HepG2 (cell line): ENCODE measurements around the gene ALDH3B1. TPM values are rescaled to one million over a fixed set of nuclear protein-coding genes. Genes with fewer than 3 reads are reported as not detected.

ENCODE experiments used
- ATAC-seq: fragments of 200-7000 bp; cut with Tn5 transposase; 3 replicates; pipeline ENCODE4 v1.9.1; 2020; ENCODE audit warnings: mild to moderate bottlenecking, moderate library complexity
- BruUV-seq: library from RNA; stranded (reverse); fragments of 400-500 nt; replicated peaks from 2 replicates; lab custom pipeline; 2021; lab: Mats Ljungman, UMichigan
- CTCF ChIA-PET: fragments of 300-600 bp; formaldehyde crosslinking; extraction: SDS; loops from one replicate; lab custom pipeline; 2021; ENCODE audit warnings: low total read pairs, inconsistent platforms, low intra/inter-chr PET ratio; lab: Yijun Ruan, JAX
- POLR2A ChIA-PET: fragments of 350-600 bp; sonication (Branson Sonifier 250); formaldehyde crosslinking; loops from one replicate; lab custom pipeline; 2020; ENCODE audit warnings: antibody characterized with exemption, inconsistent platforms; lab: Yijun Ruan, JAX
- DNase-seq: peaks from one replicate; pipeline ENCODE4 v3.0.0-alpha.2; 2015; ENCODE audit warnings: low spot score
- FAIRE-seq: peaks from 3 replicates; lab custom pipeline; 2011; peaks lifted over from hg19 to GRCh38; lab: Jason Lieb, UNC
- H2AFZ ChIP-seq: one replicate; pipeline ENCODE4 v1.6.1; 2011; ENCODE audit warnings: low read length, inconsistent platforms
- H3K27ac ChIP-seq: fragments of 300-600 bp; 3 replicates; pipeline ENCODE4 v1.8.0; 2011; ENCODE audit warnings: mixed run types, mild to moderate bottlenecking, mixed read lengths, low read length, inconsistent platforms; ENCODE audit not compliant: insufficient read depth; ENCODE audit errors: extremely low read length
- H3K27me3 ChIP-seq, 2 experiments: fragments of 200-600 bp in 1 of 2; 2 replicates in 1 of 2; 3 replicates in 1 of 2; pipeline versions ENCODE4 v1.6.0 to v1.8.0; 2011; ENCODE audit warnings: low read length in 2 of 2, mild to moderate bottlenecking in 2 of 2, moderate library complexity in 2 of 2, inconsistent platforms in 1 of 2; ENCODE audit not compliant: insufficient read depth in 2 of 2, control insufficient read depth in 1 of 2
- H3K36me3 ChIP-seq, 2 experiments: fragments of 200-600 bp in 1 of 2; replicated peaks in 1 of 2; 2 replicates in 1 of 2; 3 replicates in 1 of 2; pipeline versions ENCODE4 v1.5.1 to v1.8.0; 2011; ENCODE audit warnings: low read length in 2 of 2, inconsistent platforms in 1 of 2; ENCODE audit not compliant: insufficient read depth in 2 of 2, control insufficient read depth in 1 of 2
- H3K4me1 ChIP-seq: 2 replicates; pipeline ENCODE4 v1.5.1; 2012; ENCODE audit warnings: low read length, inconsistent platforms; ENCODE audit not compliant: insufficient read depth
- H3K4me2 ChIP-seq: 2 replicates; pipeline ENCODE4 v1.6.0; 2011; ENCODE audit warnings: low read depth, low read length, inconsistent platforms
- H3K4me3 ChIP-seq, 3 experiments: fragments of 200-600 bp in 1 of 3; sonication (generic), shearing (Covaris generic) in 1 of 3; replicated peaks in 1 of 3; 2 replicates each; pipeline ENCODE4 v1.5.1; 2011 to 2016; ENCODE audit warnings: low read length in 3 of 3, inconsistent platforms in 2 of 3, low read depth in 2 of 3, mild to moderate bottlenecking in 2 of 3, control low read depth in 1 of 3, mixed read lengths in 1 of 3; ENCODE audit not compliant: insufficient read depth in 1 of 3
- H3K79me2 ChIP-seq: one replicate; pipeline ENCODE4 v1.6.1; 2011; ENCODE audit warnings: low read length, inconsistent platforms; ENCODE audit not compliant: insufficient read depth
- H3K9ac ChIP-seq: 2 replicates; pipeline ENCODE4 v1.6.0; 2011; ENCODE audit warnings: mild to moderate bottlenecking, low read depth, low read length, inconsistent platforms; ENCODE audit not compliant: insufficient read depth
- H3K9me3 ChIP-seq: 2 replicates; pipeline ENCODE4 v1.5.1; 2012; ENCODE audit warnings: mild to moderate bottlenecking, low read length
- H4K20me1 ChIP-seq: 2 replicates; pipeline ENCODE4 v1.6.0; 2011; ENCODE audit warnings: inconsistent platforms, mild to moderate bottlenecking, low read length, moderate library complexity; ENCODE audit not compliant: insufficient read depth
- AGO1 ChIP-seq: fragments of 200-400 bp; formaldehyde crosslinking; IDR thresholded peaks from 2 replicates; pipeline ENCODE4 v1.6.1; 2017; ENCODE audit warnings: mild to moderate bottlenecking, low read depth, low read length, moderate library complexity; ENCODE audit not compliant: poor library complexity, severe bottlenecking
- AGO2 ChIP-seq: fragments of 200-400 bp; formaldehyde crosslinking; optimal IDR thresholded peaks from 2 replicates; pipeline ENCODE3; 2017; ENCODE audit warnings: mild to moderate bottlenecking, low read depth, low read length, moderate library complexity
- BORCS8-MEF2B ChIP-seq: sonication (generic); formaldehyde crosslinking; IDR thresholded peaks from 2 replicates; pipeline ENCODE4 v1.8.0; 2022; ENCODE audit warnings: mild to moderate bottlenecking, missing genetic modification reagents
- CTCF ChIP-seq: sonication (generic); formaldehyde crosslinking; IDR thresholded peaks from 2 replicates; pipeline ENCODE4 v1.5.0; 2020; ENCODE audit warnings: mild to moderate bottlenecking, missing genetic modification reagents, moderate library complexity
- KLF15 ChIP-seq: sonication (generic); formaldehyde crosslinking; IDR thresholded peaks from 2 replicates; pipeline ENCODE4 v1.8.1; 2023; ENCODE audit warnings: borderline replicate concordance, mild to moderate bottlenecking, inconsistent platforms, missing genetic modification reagents, mixed read lengths
- MAF1 ChIP-seq: sonication (generic); formaldehyde crosslinking; IDR thresholded peaks from 2 replicates; pipeline ENCODE4 v1.5.0; 2020; ENCODE audit warnings: missing genetic modification reagents, borderline replicate concordance
- MYC ChIP-seq: sonication (generic); formaldehyde crosslinking; IDR thresholded peaks from 2 replicates; pipeline ENCODE4 v1.9.0; 2021; ENCODE audit warnings: missing genetic modification reagents, borderline replicate concordance
- NCOA1 ChIP-seq: sonication (generic); formaldehyde crosslinking; IDR thresholded peaks from 2 replicates; pipeline ENCODE4 v1.9.0; 2021; ENCODE audit warnings: missing genetic modification reagents
- NKX3-1 ChIP-seq: sonication (generic); formaldehyde crosslinking; IDR thresholded peaks from 2 replicates; pipeline ENCODE4 v1.5.0; 2020; ENCODE audit warnings: missing genetic modification reagents
- RBFOX2 ChIP-seq: fragments of 200-400 bp; formaldehyde crosslinking; IDR thresholded peaks from 2 replicates; pipeline ENCODE4 v1.6.1; 2017; ENCODE audit warnings: low read depth, mild to moderate bottlenecking, low read length
- SAFB2 ChIP-seq: sonication (generic); formaldehyde crosslinking; IDR thresholded peaks from 2 replicates; pipeline ENCODE4 v1.5.1; 2020; ENCODE audit warnings: missing genetic modification reagents, low read depth, mild to moderate bottlenecking, borderline replicate concordance
- SIX4 ChIP-seq: sonication (generic); formaldehyde crosslinking; IDR thresholded peaks from 2 replicates; pipeline ENCODE4 v1.4.0; 2020; ENCODE audit warnings: missing genetic modification reagents
- TIGD3 ChIP-seq: sonication (generic); formaldehyde crosslinking; IDR thresholded peaks from 2 replicates; pipeline ENCODE4 v1.5.1; 2020; ENCODE audit warnings: mild to moderate bottlenecking, missing genetic modification reagents, borderline replicate concordance
- TRAFD1 ChIP-seq: sonication (generic); formaldehyde crosslinking; IDR thresholded peaks from 2 replicates; pipeline ENCODE4 v1.5.1; 2020; ENCODE audit warnings: missing genetic modification reagents, mild to moderate bottlenecking, borderline replicate concordance
- ZBTB1 ChIP-seq: sonication (generic); formaldehyde crosslinking; IDR thresholded peaks from 2 replicates; pipeline ENCODE4 v1.4.0; 2020; ENCODE audit warnings: missing genetic modification reagents, borderline replicate concordance
- ZBTB38 ChIP-seq: sonication (generic); formaldehyde crosslinking; IDR thresholded peaks from 2 replicates; pipeline ENCODE4 v1.5.1; 2020; ENCODE audit warnings: mild to moderate bottlenecking, missing genetic modification reagents
- ZNF503 ChIP-seq: sonication (generic); formaldehyde crosslinking; IDR thresholded peaks from 2 replicates; pipeline ENCODE4 v1.4.0; 2020; ENCODE audit warnings: missing genetic modification reagents
- ZSCAN21 ChIP-seq: sonication (generic); formaldehyde crosslinking; IDR thresholded peaks from 2 replicates; pipeline ENCODE4 v1.8.0; 2022; ENCODE audit warnings: mild to moderate bottlenecking, missing genetic modification reagents, moderate library complexity, borderline replicate concordance
- WGBS: methylation state at CpG from one replicate; pipeline ENCODE4 v1.1.6; 2017; ENCODE audit warnings: low lambda C conversion rate; 5-methylcytosine and 5-hydroxymethylcytosine counted together
- in situ Hi-C: cut with HindIII; loops from 2 replicates; pipeline ENCODE4 v1.10.0; 2017; ENCODE audit warnings: low pct_unique_long_range_greater_than_20kb; ENCODE audit not compliant: extremely low pct_ligation_motif_present
- intact Hi-C: fragments of 100-400 bp; cut with micrococcal nuclease; formaldehyde crosslinking; loops from one replicate; pipeline ENCODE4 v1.10.0; 2022; ENCODE audit not compliant: unreplicated experiment
- polyA plus RNA-seq, 8 experiments: library from polyadenylated mRNA; depleted of rRNA in 3 of 8; stranded (reverse) in 7 of 8; unstranded in 1 of 8; fragments of >200 nt; fragmentation: Illumina TruSeq in 4 of 8; extraction: Trizol in 4 of 8; gene quantifications; 2 replicates each; pipeline versions ENCODE4 v1.2.1 to v1.2.3, GENCODE V29; 2011 to 2016; ENCODE audit warnings: low read depth in 4 of 8, missing spikeins in 1 of 8, mixed read lengths in 1 of 8; ENCODE audit not compliant: insufficient read depth in 1 of 8
- total RNA-seq, 5 experiments: library from RNA; depleted of rRNA; stranded (reverse); fragments of >200 nt; fragmentation: Illumina TruSeq; extraction: Trizol; gene quantifications; 2 replicates each; pipeline ENCODE4 v1.2.3, GENCODE V29; 2016; ENCODE audit warnings: low read depth in 1 of 5

ALDH3B1 gene
- total and polyA plus RNA-seq, 2 of the 13 experiments (the other 11 are each of a cell fraction or from before 2014, with no cell fraction given): 4.0 to 6.7 TPM

GRCh38 chr11:68036141-68036716 is 26.1 kb downstream of the ALDH3B1 start:
- Histone ChIP-seq H3K27ac (peak overlapping the region; percentile 95), H3K4me3 (no peak overlapping the region), H3K36me3 (peaks cover 8 to 13% of the 10 kb centered on the region in 2 experiments; a peak in 3 of 5 replicates), H3K9ac (no peak overlapping the region), H3K79me2 (peaks cover 30% of the 10 kb centered on the region), H3K4me1 (peaks cover 42% of the 10 kb centered on the region), H3K4me2 (no peak overlapping the region), H4K20me1 (no peaks in the 10 kb centered on the region), H3K27me3 (no peaks in the 10 kb centered on the region; a peak in 1 of 5 replicates), H3K9me3 (no peaks in the 10 kb centered on the region), H2AFZ (no peak overlapping the region)
- TF ChIP-seq TIGD3 (no peak), AGO1 (peak; percentile 29), SIX4 (CRISPR knock-in tag) (no peak), ZNF503 (CRISPR knock-in tag) (no peak), AGO2 (peak; percentile 56), TRAFD1 (CRISPR knock-in tag) (no peak), SAFB2 (CRISPR knock-in tag) (no peak), ZSCAN21 (CRISPR knock-in tag) (no peak), CTCF (CRISPR knock-in tag) (0 out of 2 replicates have a peak, but pooled peaks have one; percentile 22), BORCS8-MEF2B (CRISPR knock-in tag) (no peak), MAF1 (CRISPR knock-in tag) (no peak), KLF15 (CRISPR knock-in tag) (no peak), MYC (CRISPR knock-in tag) (no peak), NKX3-1 (CRISPR knock-in tag) (no peak), ZBTB38 (CRISPR knock-in tag) (peak; percentile 48), NCOA1 (CRISPR knock-in tag) (no peak), ZBTB1 (no peak), RBFOX2 (peak; percentile 61)
- DNase-seq (no peak), ATAC-seq (no peak), FAIRE-seq (no peak)
- BruUV-seq: no TSS peak
- ChIA-PET POLR2A (interaction anchor here (2.3 kb wide), 1 partner anchor 10 kb away, joined by 13 read pairs; no protein-coding TSS in a partner anchor), CTCF (no interaction called here)
- in situ Hi-C loops: no loop called here
- intact Hi-C loops: no loop called here
- 95% methylated on average over 8 of the region's 27 CpGs for WGBS
